Measurements from ENCODE around the gene CLDN9. TPM values are rescaled to one million over a fixed set of nuclear protein-coding genes. Genes with fewer than 3 reads are reported as not detected.

Gene CLDN9
- total RNA-seq, 1 donor from 2014 or later = not detected

GRCh38 chr16:2983706-2984136 is 29.0 kb upstream of the CLDN9 start:
- H3K9me3 Mint-ChIP-seq = no peaks in the 10 kb centered on the region
- no peak overlapping the region for H3K27ac Mint-ChIP-seq
- peaks cover 27% of the 10 kb centered on the region for H3K4me1 Mint-ChIP-seq
- peak; percentile 70 for DNase-seq
- POLR2A ChIA-PET = interaction anchor here (1.1 kb wide), 1 partner anchor 14 kb away, joined by 3 read pairs; no protein-coding TSS in a partner anchor
- no peaks in the 10 kb centered on the region for H3K36me3 Mint-ChIP-seq (ENCODE audit: low read depth)
- intact Hi-C loops (cut with micrococcal nuclease) = loop anchor here (1.0 to 2.0 kb wide), 5 partner anchors 21 to 109 kb away; partner anchors contain the start of gene TNFRSF12A
- H3K4me3 Mint-ChIP-seq = peak overlapping the region; percentile 62
- TF ChIP-seq CTCF (IDR thresholded peaks at IDR 0.05) = peak; percentile 48
- no peaks in the 10 kb centered on the region for H3K27me3 Mint-ChIP-seq
- ATAC-seq (ENCODE audit: low read depth) = peak; percentile 59
- CTCF ChIA-PET = interaction anchor here (1.0 kb wide), 1 partner anchor 38 kb away, joined by 3 read pairs; no protein-coding TSS in a partner anchor

GRCh38 chr16:2985462-2985861 is 27.3 kb upstream of the CLDN9 start:
- H3K4me3 Mint-ChIP-seq = no peak overlapping the region
- no peak for TF ChIP-seq CTCF (IDR thresholded peaks at IDR 0.05)
- H3K27ac Mint-ChIP-seq = no peak overlapping the region
- H3K27me3 Mint-ChIP-seq = peaks cover under 1% of the 10 kb centered on the region
- H3K4me1 Mint-ChIP-seq = peaks cover 23% of the 10 kb centered on the region
- POLR2A ChIA-PET = no interaction called here
- ATAC-seq (ENCODE audit: low read depth) (no peak), DNase-seq (no peak)
- no peaks in the 10 kb centered on the region for H3K36me3 Mint-ChIP-seq (ENCODE audit: low read depth)
- no peaks in the 10 kb centered on the region for H3K9me3 Mint-ChIP-seq
- intact Hi-C loops (cut with micrococcal nuclease) = no loop called here
- CTCF ChIA-PET = no interaction called here

GRCh38 chr16:2985893-2986355 is 26.8 kb upstream of the CLDN9 start:
- no peaks in the 10 kb centered on the region for H3K36me3 Mint-ChIP-seq (ENCODE audit: low read depth)
- intact Hi-C loops (cut with micrococcal nuclease) = no loop called here
- POLR2A ChIA-PET = no interaction called here
- CTCF ChIA-PET = no interaction called here
- DNase-seq (no peak), ATAC-seq (ENCODE audit: low read depth) (no peak)
- no peak for TF ChIP-seq CTCF (IDR thresholded peaks at IDR 0.05)
- H3K27ac Mint-ChIP-seq = no peak overlapping the region
- peaks cover 20% of the 10 kb centered on the region for H3K4me1 Mint-ChIP-seq
- no peaks in the 10 kb centered on the region for H3K9me3 Mint-ChIP-seq
- peaks cover 3% of the 10 kb centered on the region for H3K27me3 Mint-ChIP-seq
- no peak overlapping the region for H3K4me3 Mint-ChIP-seq

GRCh38 chr16:2986623-2987188 is 26.0 kb upstream of the CLDN9 start:
- H3K27ac Mint-ChIP-seq = no peak overlapping the region
- POLR2A ChIA-PET = interaction anchor here (0.6 kb wide), 1 partner anchor 671 kb away, joined by 3 read pairs; no protein-coding TSS in a partner anchor
- H3K4me3 Mint-ChIP-seq = no peak overlapping the region
- CTCF ChIA-PET = no interaction called here
- H3K4me1 Mint-ChIP-seq = peaks cover 15% of the 10 kb centered on the region
- no peak for DNase-seq
- intact Hi-C loops (cut with micrococcal nuclease) = no loop called here
- no peak for ATAC-seq (ENCODE audit: low read depth)
- H3K9me3 Mint-ChIP-seq = no peaks in the 10 kb centered on the region
- peaks cover 3% of the 10 kb centered on the region for H3K27me3 Mint-ChIP-seq
- H3K36me3 Mint-ChIP-seq (ENCODE audit: low read depth) = no peaks in the 10 kb centered on the region
- no peak for TF ChIP-seq CTCF (IDR thresholded peaks at IDR 0.05)

- H3K4me1 Mint-ChIP-seq = peaks cover 13% of the 10 kb centered on the region
- ChIA-PET POLR2A (interaction anchor here (0.6 kb wide), 1 partner anchor 672 kb away, joined by 3 read pairs; no protein-coding TSS in a partner anchor), CTCF (no interaction called here)
- no peaks in the 10 kb centered on the region for H3K36me3 Mint-ChIP-seq (ENCODE audit: low read depth)
- H3K27me3 Mint-ChIP-seq = peaks cover 3% of the 10 kb centered on the region
- no peak overlapping the region for H3K4me3 Mint-ChIP-seq
- DNase-seq (no peak), ATAC-seq (ENCODE audit: low read depth) (no peak)
- TF ChIP-seq CTCF (IDR thresholded peaks at IDR 0.05) = no peak
- no peak overlapping the region for H3K27ac Mint-ChIP-seq
- intact Hi-C loops (cut with micrococcal nuclease) = no loop called here
- no peaks in the 10 kb centered on the region for H3K9me3 Mint-ChIP-seq
Measured at GRCh38 chr16:2987286-2987685, 25.4 kb upstream of the CLDN9 start.

Data from activated B cell treated with CpG ODN at 0.5 μM for 24 hours (primary cell).